ENCODE data around the gene GABRB2.
"Not testable (repeated sequence)": the region's sequence is repeated elsewhere in the genome, so short reads cannot be mapped to it uniquely, and the experiment has no call there.

GABRB2 gene

GRCh38 chr5:161265006-161265405 lies 281.5 kb downstream of the GABRB2 start:
- Histone ChIP-seq H3K36me3 (ENCODE audit: insufficient read depth, low read depth, low read length) (no peaks in the 10 kb centered on the region), H3K27ac (ENCODE audit: low read length) (no peak overlapping the region), H3K9ac (ENCODE audit: low read depth, low read length) (no peak overlapping the region), H3K4me3 (ENCODE audit: low read length) (no peak overlapping the region), H3K4me1 (ENCODE audit: insufficient read depth, low read length) (no peaks in the 10 kb centered on the region), H3K9me3 (ENCODE audit: insufficient read depth, low read depth, low read length) (no peaks in the 10 kb centered on the region), H3K27me3 (ENCODE audit: insufficient read depth, low read length) (no peaks in the 10 kb centered on the region)

GRCh38 chr5:161263191-161263590 lies 283.3 kb downstream of the GABRB2 start:
- no peak overlapping the region for H3K9ac ChIP-seq (ENCODE audit: low read depth, low read length)
- no peak overlapping the region for H3K27ac ChIP-seq (ENCODE audit: low read length)
- H3K9me3 ChIP-seq (ENCODE audit: insufficient read depth, low read depth, low read length) = no peaks in the 10 kb centered on the region
- no peaks in the 10 kb centered on the region for H3K36me3 ChIP-seq (ENCODE audit: insufficient read depth, low read depth, low read length)
- H3K4me3 ChIP-seq (ENCODE audit: low read length) = no peak overlapping the region
- H3K4me1 ChIP-seq (ENCODE audit: insufficient read depth, low read length) = peaks cover 4% of the 10 kb centered on the region; the same call in 1 of the 2 replicates
- H3K27me3 ChIP-seq (ENCODE audit: insufficient read depth, low read length) = no peaks in the 10 kb centered on the region

DNA sequence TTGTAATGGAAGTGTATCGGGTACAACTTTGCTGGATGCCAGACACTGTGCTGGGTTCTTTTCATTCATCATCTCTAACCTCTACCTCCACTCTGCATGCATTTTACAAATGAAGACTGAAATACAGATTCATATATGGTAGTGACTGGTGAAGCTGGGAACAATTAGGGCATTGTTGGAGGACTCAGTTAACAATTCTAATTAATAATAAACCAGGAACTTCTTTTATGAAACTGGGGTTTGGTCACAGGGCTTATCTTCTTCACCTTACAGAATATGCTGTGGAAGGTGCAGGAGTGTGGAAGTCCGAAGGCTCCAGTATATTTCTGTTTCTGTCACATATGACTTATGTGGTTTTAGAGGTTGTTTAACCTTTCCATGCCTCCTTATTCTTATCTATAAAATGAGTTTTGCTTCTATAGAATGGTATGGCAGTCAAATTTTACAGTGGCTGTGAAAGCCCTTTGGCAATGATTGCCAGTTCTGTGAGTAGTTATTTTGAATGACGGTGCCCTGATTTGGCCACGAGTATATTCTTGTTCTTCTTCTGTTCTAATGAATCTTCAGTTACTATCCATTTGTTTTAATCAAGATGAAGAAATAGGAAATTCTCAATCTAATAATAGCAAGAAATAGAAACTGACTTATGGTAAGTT lies 284.7 kb downstream of the GABRB2 start:
- H3K4me1 ChIP-seq (ENCODE audit: insufficient read depth, low read length) = peaks cover 10% of the 10 kb centered on the region; the same call in 1 of the 2 replicates
- H3K36me3 ChIP-seq (ENCODE audit: insufficient read depth, low read depth, low read length) = no peaks in the 10 kb centered on the region
- no peaks in the 10 kb centered on the region for H3K27me3 ChIP-seq (ENCODE audit: insufficient read depth, low read length)
- no peak overlapping the region for H3K9ac ChIP-seq (ENCODE audit: low read depth, low read length)
- no peaks in the 10 kb centered on the region for H3K9me3 ChIP-seq (ENCODE audit: insufficient read depth, low read depth, low read length)
- H3K27ac ChIP-seq (ENCODE audit: low read length) = no peak overlapping the region
- H3K4me3 ChIP-seq (ENCODE audit: low read length) = no peak overlapping the region

- Histone ChIP-seq H3K36me3 (ENCODE audit: insufficient read depth, low read depth, low read length) (no peaks in the 10 kb centered on the region), H3K27ac (ENCODE audit: low read length) (no peak overlapping the region), H3K9me3 (ENCODE audit: insufficient read depth, low read depth, low read length) (no peaks in the 10 kb centered on the region), H3K4me3 (ENCODE audit: low read length) (no peak overlapping the region), H3K27me3 (ENCODE audit: insufficient read depth, low read length) (no peaks in the 10 kb centered on the region), H3K4me1 (ENCODE audit: insufficient read depth, low read length) (peaks cover 13% of the 10 kb centered on the region), H3K9ac (ENCODE audit: low read depth, low read length) (no peak overlapping the region)
Observed at GRCh38 chr5:161258438-161258837, 288.1 kb downstream of the GABRB2 start.

- peaks cover 13% of the 10 kb centered on the region for H3K4me1 ChIP-seq (ENCODE audit: insufficient read depth, low read length)
- no peaks in the 10 kb centered on the region for H3K27me3 ChIP-seq (ENCODE audit: insufficient read depth, low read length)
- H3K9me3 ChIP-seq (ENCODE audit: insufficient read depth, low read depth, low read length) = no peaks in the 10 kb centered on the region
- H3K27ac ChIP-seq (ENCODE audit: low read length) = no peak overlapping the region
- H3K9ac ChIP-seq (ENCODE audit: low read depth, low read length) = no peak overlapping the region
- no peaks in the 10 kb centered on the region for H3K36me3 ChIP-seq (ENCODE audit: insufficient read depth, low read depth, low read length)
- H3K4me3 ChIP-seq (ENCODE audit: low read length) = no peak overlapping the region
Observed at GRCh38 chr5:161256957-161257356, 289.6 kb downstream of the GABRB2 start.

DNA sequence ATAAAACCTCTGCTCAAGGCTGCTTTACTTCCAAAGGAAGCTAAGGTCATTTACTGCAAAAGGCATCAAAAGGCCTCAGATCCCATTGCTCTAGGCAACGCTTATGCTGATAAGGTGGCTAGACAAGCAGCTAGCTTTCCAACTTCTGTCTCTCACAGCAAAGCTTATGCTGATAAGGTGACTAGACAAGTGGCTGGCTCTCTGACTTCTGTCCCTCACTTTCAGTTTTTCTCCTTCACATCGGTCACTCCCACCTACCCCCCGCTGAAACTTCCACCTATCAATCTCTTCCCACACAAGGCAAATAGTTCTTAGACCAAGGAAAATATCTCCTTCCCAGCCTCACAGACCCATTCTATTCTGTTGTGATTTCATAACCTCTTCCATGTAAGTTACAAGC lies 293.6 kb downstream of the GABRB2 start:
- H3K9ac ChIP-seq (ENCODE audit: low read depth, low read length); H3K4me1 ChIP-seq (ENCODE audit: insufficient read depth, low read length); H3K27me3 ChIP-seq (ENCODE audit: insufficient read depth, low read length); H3K36me3 ChIP-seq (ENCODE audit: insufficient read depth, low read depth, low read length); H3K4me3 ChIP-seq (ENCODE audit: low read length); H3K27ac ChIP-seq (ENCODE audit: low read length): not testable (repeated sequence)
- H3K9me3 ChIP-seq (ENCODE audit: insufficient read depth, low read depth, low read length) = peaks cover 12% of the 10 kb centered on the region; the same call in 1 of the 2 replicates

DNA sequence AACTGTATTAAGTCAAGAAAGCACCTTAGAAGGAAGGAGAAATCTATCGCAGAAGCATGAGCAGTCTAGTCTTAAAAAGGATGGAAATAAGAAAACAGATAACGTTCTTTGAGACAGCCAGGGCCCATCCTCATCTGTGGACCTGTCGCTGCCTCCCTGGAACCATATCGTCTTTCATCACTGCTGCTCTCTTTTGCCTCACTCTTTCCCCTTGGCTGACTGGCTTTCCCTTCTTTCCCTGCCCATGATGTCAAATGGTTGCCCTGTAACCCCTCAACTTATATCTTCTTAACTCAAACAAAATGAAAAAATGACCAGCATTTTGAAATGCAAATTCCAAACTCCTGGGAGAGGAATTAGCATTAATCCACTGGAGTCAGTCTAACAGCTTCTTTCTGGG lies 299.8 kb downstream of the GABRB2 start:
- peaks cover 14% of the 10 kb centered on the region; the same call in 1 of the 2 replicates for H3K4me1 ChIP-seq (ENCODE audit: insufficient read depth, low read length)
- H3K9me3 ChIP-seq (ENCODE audit: insufficient read depth, low read depth, low read length) = peaks cover 12% of the 10 kb centered on the region; the same call in 1 of the 2 replicates
- H3K4me3 ChIP-seq (ENCODE audit: low read length) = no peak overlapping the region
- H3K27ac ChIP-seq (ENCODE audit: low read length) = no peak overlapping the region
- H3K36me3 ChIP-seq (ENCODE audit: insufficient read depth, low read depth, low read length) = no peaks in the 10 kb centered on the region
- H3K27me3 ChIP-seq (ENCODE audit: insufficient read depth, low read length) = no peaks in the 10 kb centered on the region
- H3K9ac ChIP-seq (ENCODE audit: low read depth, low read length) = no peak overlapping the region

DNA sequence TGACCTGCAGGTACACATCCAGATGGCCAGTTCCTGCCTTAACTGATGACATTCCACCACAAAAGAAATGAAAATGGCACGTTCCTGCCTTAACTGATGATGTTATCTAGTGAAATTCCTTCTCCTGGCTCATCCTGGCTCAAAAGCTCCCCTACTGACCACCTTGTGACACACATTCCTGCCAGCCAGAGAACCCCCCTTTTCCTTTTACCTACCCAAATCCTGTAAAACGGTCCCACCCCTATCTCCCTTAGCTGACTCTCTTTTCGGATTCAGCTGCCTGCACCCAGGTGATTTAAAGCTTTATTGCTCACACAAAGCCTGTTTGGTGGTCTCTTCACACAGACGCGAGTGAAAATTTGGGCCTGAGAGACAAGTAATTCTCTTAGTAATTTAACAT lies 300.7 kb downstream of the GABRB2 start:
- not testable (repeated sequence) for H3K27me3 ChIP-seq (ENCODE audit: insufficient read depth, low read length); H3K4me3 ChIP-seq (ENCODE audit: low read length); H3K9ac ChIP-seq (ENCODE audit: low read depth, low read length); H3K27ac ChIP-seq (ENCODE audit: low read length); H3K36me3 ChIP-seq (ENCODE audit: insufficient read depth, low read depth, low read length)
- Histone ChIP-seq H3K9me3 (ENCODE audit: insufficient read depth, low read depth, low read length) (peaks cover 12% of the 10 kb centered on the region; the same call in 1 of the 2 replicates), H3K4me1 (ENCODE audit: insufficient read depth, low read length) (peaks cover 14% of the 10 kb centered on the region; the same call in 1 of the 2 replicates)
